ENCODE data around the gene KLF1. TPM values are rescaled to one million over a fixed set of nuclear protein-coding genes. Genes with fewer than 3 reads are reported as not detected.

Gene KLF1
- total RNA-seq, 1 donor from 2014 or later: 0.62 TPM

- DNase-seq (ENCODE audit: low spot score): no peak
- peaks cover 4% of the 10 kb centered on the region for H3K4me1 Mint-ChIP-seq (ENCODE audit: low read depth)
- no peaks in the 10 kb centered on the region for H3K27me3 Mint-ChIP-seq (ENCODE audit: low read depth)
- H3K9me3 Mint-ChIP-seq: no peaks in the 10 kb centered on the region
- peaks cover 21% of the 10 kb centered on the region for H3K36me3 Mint-ChIP-seq (ENCODE audit: low read depth)
- intact Hi-C loops (cut with micrococcal nuclease): no loop called here
- H3K27ac Mint-ChIP-seq: no peak overlapping the region
- no peak overlapping the region for H3K4me3 Mint-ChIP-seq (ENCODE audit: low read depth)
These were observed 15.3 kb downstream of the KLF1 start for GRCh38 chr19:12871681-12872080.

- Mint-ChIP-seq H3K27ac (no peak overlapping the region), H3K9me3 (no peaks in the 10 kb centered on the region), H3K4me3 (ENCODE audit: low read depth) (no peak overlapping the region), H3K4me1 (ENCODE audit: low read depth) (peaks cover 9% of the 10 kb centered on the region), H3K27me3 (ENCODE audit: low read depth) (no peaks in the 10 kb centered on the region), H3K36me3 (ENCODE audit: low read depth) (peaks cover 16% of the 10 kb centered on the region)
- intact Hi-C loops (cut with micrococcal nuclease): no loop called here
- no peak for DNase-seq (ENCODE audit: low spot score)
These were observed 18.4 kb downstream of the KLF1 start for GRCh38 chr19:12868540-12869112.

DNA sequence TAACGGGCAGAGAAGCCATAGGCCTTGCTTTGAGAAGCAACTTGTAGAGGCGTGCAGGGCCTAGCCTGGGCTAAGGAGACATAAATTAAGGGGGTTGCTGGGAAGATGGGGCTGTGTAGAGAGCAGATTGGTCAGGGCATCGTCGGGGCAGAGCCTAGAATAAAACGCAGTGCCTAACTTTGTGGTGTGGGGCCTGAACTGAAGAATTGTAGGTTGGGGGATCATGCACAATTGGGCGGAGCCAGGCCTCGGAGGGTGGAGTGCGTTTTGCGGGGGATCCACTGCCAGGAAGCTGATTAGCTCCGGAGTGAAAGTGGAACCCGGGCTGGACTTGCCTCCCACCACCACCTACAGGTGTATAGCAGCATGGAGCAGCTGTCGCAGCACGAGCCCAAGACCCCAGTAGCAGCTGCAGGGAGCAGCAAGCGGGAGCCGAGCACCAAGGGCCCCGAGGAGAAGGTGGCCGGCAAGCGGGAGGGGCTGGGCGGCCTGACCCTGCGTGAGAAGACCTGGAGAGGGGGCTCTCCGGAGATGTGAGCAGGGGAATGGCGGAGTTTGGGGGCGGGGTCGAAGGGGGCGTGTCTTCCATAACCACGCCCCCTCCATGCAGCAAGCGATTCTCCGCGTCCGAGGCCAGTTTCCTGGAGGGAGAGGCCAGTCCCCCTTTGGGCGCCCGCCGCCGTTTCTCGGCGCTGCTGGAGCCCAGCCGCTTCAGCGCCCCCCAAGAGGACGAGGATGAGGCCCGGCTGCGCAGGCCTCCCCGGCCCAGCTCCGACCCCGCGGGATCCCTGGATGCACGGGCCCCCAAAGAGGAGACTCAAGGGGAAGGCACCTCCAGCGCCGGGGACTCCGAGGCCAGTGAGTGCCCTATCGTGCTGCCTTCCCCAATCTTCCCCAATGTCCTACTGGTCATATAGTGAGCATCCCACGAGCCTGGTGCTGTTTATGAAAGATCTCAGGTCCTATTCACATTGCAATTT, 19.6 kb downstream of the KLF1 start:
- peak overlapping the region; percentile 30 for H3K27ac Mint-ChIP-seq
- peaks cover 7% of the 10 kb centered on the region for H3K36me3 Mint-ChIP-seq (ENCODE audit: low read depth)
- DNase-seq (ENCODE audit: low spot score): peak; percentile 73
- peaks cover 9% of the 10 kb centered on the region for H3K4me1 Mint-ChIP-seq (ENCODE audit: low read depth)
- no peaks in the 10 kb centered on the region for H3K27me3 Mint-ChIP-seq (ENCODE audit: low read depth)
- peak overlapping the region; percentile 69 for H3K4me3 Mint-ChIP-seq (ENCODE audit: low read depth)
- intact Hi-C loops (cut with micrococcal nuclease): no loop called here
- no peaks in the 10 kb centered on the region for H3K9me3 Mint-ChIP-seq

- H3K4me3 Mint-ChIP-seq (ENCODE audit: low read depth): peak overlapping the region; percentile 24
- H3K9me3 Mint-ChIP-seq: no peaks in the 10 kb centered on the region
- H3K27me3 Mint-ChIP-seq (ENCODE audit: low read depth): no peaks in the 10 kb centered on the region
- H3K4me1 Mint-ChIP-seq (ENCODE audit: low read depth): peaks cover 9% of the 10 kb centered on the region
- no peak overlapping the region for H3K27ac Mint-ChIP-seq
- intact Hi-C loops (cut with micrococcal nuclease): no loop called here
- no peak for DNase-seq (ENCODE audit: low spot score)
- no peaks in the 10 kb centered on the region for H3K36me3 Mint-ChIP-seq (ENCODE audit: low read depth)
These were observed 20.4 kb downstream of the KLF1 start for GRCh38 chr19:12866416-12867119.

DNA sequence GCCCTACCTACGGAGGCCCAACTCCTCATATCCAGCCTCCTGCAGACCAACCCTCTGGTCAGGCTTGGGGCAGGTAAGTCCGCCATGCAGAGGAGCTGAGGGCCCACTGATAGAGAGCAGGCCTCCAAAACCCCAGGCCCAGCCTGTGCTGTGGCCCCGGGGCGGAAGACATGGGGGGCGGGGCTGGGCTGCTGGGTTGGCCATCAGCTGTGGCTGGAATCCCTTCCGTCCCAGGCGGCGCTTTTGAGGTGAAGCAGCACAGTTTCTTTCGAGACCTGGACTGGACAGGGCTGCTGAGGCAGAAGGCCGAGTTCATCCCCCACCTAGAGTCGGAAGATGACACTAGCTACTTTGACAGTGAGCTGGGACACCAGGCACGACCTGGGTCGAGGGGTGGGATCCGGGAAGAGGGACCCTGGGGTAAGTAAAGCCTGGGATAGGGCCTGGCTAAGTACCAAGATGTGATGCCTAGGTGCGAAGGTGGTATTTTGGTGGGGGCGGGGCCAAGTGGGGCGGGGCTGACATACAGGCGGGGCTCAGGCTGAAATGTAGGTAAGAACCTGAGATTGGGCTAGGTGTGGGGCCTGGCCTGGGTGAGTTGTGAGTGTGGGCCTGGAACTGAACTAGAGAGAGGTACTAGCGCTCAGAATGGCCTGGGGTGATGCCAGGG, 21.1 kb downstream of the KLF1 start:
- intact Hi-C loops (cut with micrococcal nuclease): no loop called here
- no peaks in the 10 kb centered on the region for H3K27me3 Mint-ChIP-seq (ENCODE audit: low read depth)
- H3K36me3 Mint-ChIP-seq (ENCODE audit: low read depth): no peaks in the 10 kb centered on the region
- peak overlapping the region; percentile 24 for H3K4me3 Mint-ChIP-seq (ENCODE audit: low read depth)
- DNase-seq (ENCODE audit: low spot score): no peak
- no peak overlapping the region for H3K27ac Mint-ChIP-seq
- no peaks in the 10 kb centered on the region for H3K9me3 Mint-ChIP-seq
- H3K4me1 Mint-ChIP-seq (ENCODE audit: low read depth): peaks cover 9% of the 10 kb centered on the region

GRCh38 chr19:12864721-12865715, 22.0 kb downstream of the KLF1 start:
- DNase-seq (ENCODE audit: low spot score): no peak
- Mint-ChIP-seq H3K4me3 (ENCODE audit: low read depth) (no peak overlapping the region), H3K27me3 (ENCODE audit: low read depth) (no peaks in the 10 kb centered on the region), H3K4me1 (ENCODE audit: low read depth) (peaks cover 9% of the 10 kb centered on the region), H3K36me3 (ENCODE audit: low read depth) (no peaks in the 10 kb centered on the region), H3K27ac (no peak overlapping the region), H3K9me3 (no peaks in the 10 kb centered on the region)
- intact Hi-C loops (cut with micrococcal nuclease): no loop called here

- no peaks in the 10 kb centered on the region for H3K27me3 Mint-ChIP-seq (ENCODE audit: low read depth)
- DNase-seq (ENCODE audit: low spot score): no peak
- no peak overlapping the region for H3K4me3 Mint-ChIP-seq (ENCODE audit: low read depth)
- no peaks in the 10 kb centered on the region for H3K9me3 Mint-ChIP-seq
- H3K36me3 Mint-ChIP-seq (ENCODE audit: low read depth): no peaks in the 10 kb centered on the region
- intact Hi-C loops (cut with micrococcal nuclease): no loop called here
- peaks cover 9% of the 10 kb centered on the region for H3K4me1 Mint-ChIP-seq (ENCODE audit: low read depth)
- no peak overlapping the region for H3K27ac Mint-ChIP-seq
These were observed 22.9 kb downstream of the KLF1 start for GRCh38 chr19:12864143-12864542.

GRCh38 chr19:12859546-12859945, 27.5 kb downstream of the KLF1 start:
- Mint-ChIP-seq H3K36me3 (ENCODE audit: low read depth) (no peaks in the 10 kb centered on the region), H3K27ac (no peak overlapping the region), H3K4me1 (ENCODE audit: low read depth) (no peaks in the 10 kb centered on the region), H3K4me3 (ENCODE audit: low read depth) (no peak overlapping the region), H3K27me3 (ENCODE audit: low read depth) (no peaks in the 10 kb centered on the region), H3K9me3 (no peaks in the 10 kb centered on the region)
- intact Hi-C loops (cut with micrococcal nuclease): no loop called here
- DNase-seq (ENCODE audit: low spot score): no peak

- Mint-ChIP-seq H3K36me3 (ENCODE audit: low read depth) (no peaks in the 10 kb centered on the region), H3K4me1 (ENCODE audit: low read depth) (no peaks in the 10 kb centered on the region), H3K9me3 (no peaks in the 10 kb centered on the region), H3K4me3 (ENCODE audit: low read depth) (no peak overlapping the region), H3K27ac (no peak overlapping the region), H3K27me3 (ENCODE audit: low read depth) (no peaks in the 10 kb centered on the region)
- DNase-seq (ENCODE audit: low spot score): no peak
- intact Hi-C loops (cut with micrococcal nuclease): no loop called here
These were observed 28.7 kb downstream of the KLF1 start for GRCh38 chr19:12858041-12858928.

- no peaks in the 10 kb centered on the region for H3K4me1 Mint-ChIP-seq (ENCODE audit: low read depth)
- H3K36me3 Mint-ChIP-seq (ENCODE audit: low read depth): no peaks in the 10 kb centered on the region
- H3K27me3 Mint-ChIP-seq (ENCODE audit: low read depth): no peaks in the 10 kb centered on the region
- DNase-seq (ENCODE audit: low spot score): no peak
- no peak overlapping the region for H3K4me3 Mint-ChIP-seq (ENCODE audit: low read depth)
- H3K27ac Mint-ChIP-seq: no peak overlapping the region
- H3K9me3 Mint-ChIP-seq: no peaks in the 10 kb centered on the region
- intact Hi-C loops (cut with micrococcal nuclease): no loop called here
These were observed 30.3 kb downstream of the KLF1 start for GRCh38 chr19:12856653-12857052.
